Smooth muscle cell of trachea (primary cell): ENCODE results near the gene BCOR. TPM values are rescaled to one million over a fixed set of nuclear protein-coding genes. Genes with fewer than 3 reads are reported as not detected.

ENCODE experiments used
- total RNA-seq: library from RNA; depleted of rRNA; stranded (reverse); fragments of >200 nt; gene quantifications from 2 replicates; pipeline ENCODE4 v1.2.1, GENCODE V29; 2014

BCOR gene
- 9.0 and 15.5 TPM in 2 replicates for total RNA-seq

DNA sequence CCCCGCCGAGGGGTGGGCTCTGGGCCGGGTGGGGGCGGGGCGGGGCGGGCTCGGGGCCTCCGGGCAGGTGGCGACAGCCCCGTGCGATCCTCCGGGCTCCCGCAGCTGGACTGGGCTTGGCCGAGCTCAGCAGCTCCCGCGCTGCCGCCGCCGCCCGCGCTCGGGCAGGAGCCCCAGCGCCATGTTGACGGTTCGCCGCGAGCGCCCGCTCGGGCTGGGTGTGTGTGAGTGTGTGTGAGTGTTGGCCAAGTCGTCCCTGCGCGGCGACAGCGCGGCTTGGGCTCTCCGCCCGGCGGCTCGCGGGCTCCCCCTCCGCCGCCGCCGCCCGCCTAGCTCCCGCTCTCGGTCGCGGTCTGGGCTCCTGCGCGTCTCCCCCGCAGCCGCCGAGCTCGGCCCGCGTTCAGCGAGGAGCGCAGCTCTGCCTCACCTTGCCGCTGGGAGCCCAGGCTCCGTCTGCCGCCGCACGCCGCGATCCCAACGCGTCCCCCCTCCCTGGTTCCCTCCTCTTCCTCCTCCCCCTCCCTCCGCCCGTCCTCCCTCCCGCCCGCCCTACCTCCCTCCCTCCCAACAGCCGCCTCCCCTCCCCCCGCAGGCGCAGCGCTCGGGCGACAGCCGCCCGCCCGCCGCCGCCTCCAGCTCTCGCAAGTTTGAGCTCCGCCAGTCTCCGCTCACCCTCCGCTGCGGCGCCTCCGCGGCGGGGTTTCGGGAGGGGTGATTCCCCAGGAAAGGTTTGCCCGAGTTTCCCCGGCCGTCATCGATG lies at the start of gene BCOR:
Gene BCOR (minus strand): TSS at position 455 of the 760 bp plus-strand sequence. CDS start 20,029 bp downstream, outside the sequence.

